NCI-H2227 (cell line): ENCODE results near the gene SPAG9.
"Not testable (repeated sequence)": the region's sequence is repeated elsewhere in the genome, so short reads cannot be mapped to it uniquely, and the experiment has no call there.

Experiments used
- DNase-seq: peaks from one replicate; lab custom pipeline; 2025; ENCODE audit not compliant: unreplicated experiment; lab: John Stamatoyannopoulos, UW

SPAG9 gene

GRCh38 chr17:51133365-51133764, 12.7 kb upstream of the SPAG9 start:
- no peak for DNase-seq

GRCh38 chr17:51132964-51133319, 12.3 kb upstream of the SPAG9 start:
- DNase-seq: no peak

DNA sequence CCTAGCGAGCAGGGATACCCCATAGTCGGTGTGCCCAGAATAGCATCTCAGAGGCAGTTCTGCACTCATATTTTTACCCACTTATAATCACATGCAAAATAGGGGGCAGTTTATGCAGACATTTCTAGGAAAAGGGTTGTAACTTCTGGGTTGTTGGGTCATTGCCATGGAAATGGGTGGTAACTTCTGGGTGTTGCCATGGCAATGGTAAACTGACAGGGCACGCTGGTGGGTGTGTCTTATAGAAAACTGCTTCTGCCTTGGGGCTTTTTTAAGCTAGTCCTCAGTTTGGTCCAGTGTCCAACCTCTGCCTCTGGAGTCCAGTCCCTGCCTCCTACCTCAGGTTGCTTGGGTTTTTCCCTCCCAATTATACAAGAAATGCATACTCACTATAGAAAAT, 7.4 kb upstream of the SPAG9 start:
- DNase-seq: no peak

GRCh38 chr17:51124640-51125503, 4.2 kb upstream of the SPAG9 start:
- no peak for DNase-seq

GRCh38 chr17:51122473-51123115, 1.9 kb upstream of the SPAG9 start:
- not testable (repeated sequence) for DNase-seq

GRCh38 chr17:51121620-51122472, 1.2 kb upstream of the SPAG9 start:
- peak; percentile 82 for DNase-seq

- DNase-seq: peak; percentile 74
These were observed 320 bp downstream of the SPAG9 start for GRCh38 chr17:51120357-51120738.

GRCh38 chr17:51119415-51120356, 982 bp downstream of the SPAG9 start:
- peak; percentile 57 for DNase-seq

GRCh38 chr17:51118330-51119195, 2.1 kb downstream of the SPAG9 start:
- DNase-seq: peak; percentile 79

DNA sequence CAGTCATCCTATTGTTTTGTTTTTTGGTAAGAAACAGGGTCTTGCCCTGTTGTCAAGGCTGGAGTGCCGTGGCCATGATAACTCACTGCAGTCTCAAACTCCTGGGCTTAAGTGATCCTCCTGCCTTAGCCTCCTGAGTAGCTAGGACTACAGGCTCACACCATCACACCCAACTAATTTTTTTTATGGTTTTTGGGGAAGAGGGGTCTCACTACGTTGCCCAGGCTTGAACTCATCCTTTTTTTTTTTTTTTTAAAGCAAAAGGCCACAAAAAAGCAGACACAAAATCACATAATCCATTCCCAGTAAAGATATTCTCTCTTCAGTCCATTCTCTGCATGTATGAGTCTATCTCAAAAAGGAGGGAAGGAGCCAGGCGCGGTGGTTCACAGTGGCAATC, 5.5 kb downstream of the SPAG9 start:
- no peak for DNase-seq

GRCh38 chr17:51112303-51113222, 8.1 kb downstream of the SPAG9 start:
- not testable (repeated sequence) for DNase-seq

DNA sequence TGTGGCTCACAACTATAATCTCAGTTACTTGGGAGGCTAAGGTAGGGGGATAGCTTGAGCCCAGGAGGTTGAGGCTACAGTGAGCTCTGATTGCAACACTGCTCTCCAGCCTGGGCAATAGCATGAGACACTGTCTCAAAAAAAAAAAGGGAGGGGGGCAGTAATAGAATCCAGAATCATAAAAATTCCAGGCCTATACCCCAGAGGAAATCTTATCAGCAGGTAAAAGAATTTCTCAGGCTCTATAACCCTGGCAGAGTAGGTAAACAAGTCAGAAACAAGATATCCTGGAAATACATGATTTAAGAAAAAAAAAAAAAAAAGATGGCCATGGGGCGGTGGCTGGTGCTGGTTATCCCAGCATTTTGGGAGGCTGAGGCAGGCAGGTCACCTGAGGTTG, 12.9 kb downstream of the SPAG9 start:
- DNase-seq: no peak

- no peak for DNase-seq
These were observed 17.2 kb downstream of the SPAG9 start for GRCh38 chr17:51103451-51103850.

DNA sequence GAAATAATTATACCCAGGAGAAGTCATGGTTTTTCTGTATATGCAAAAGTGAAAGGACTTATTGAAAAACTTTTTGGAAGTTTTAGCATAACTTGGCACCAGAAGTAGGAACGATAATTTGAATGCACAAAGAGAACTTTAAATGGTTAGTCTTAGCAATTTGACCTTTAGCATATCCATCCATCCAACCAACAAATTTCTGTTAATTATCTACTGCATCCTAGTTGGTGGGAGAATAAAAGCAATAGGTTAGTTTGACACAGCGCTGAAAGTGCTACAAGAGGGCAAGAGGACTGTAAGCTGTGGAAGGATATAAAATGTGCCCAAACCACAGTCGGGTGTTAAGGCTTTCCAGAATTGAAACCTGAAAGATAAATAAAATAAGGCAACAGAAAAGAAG, 17.6 kb downstream of the SPAG9 start:
- DNase-seq: no peak

- no peak for DNase-seq
These were observed 22.8 kb downstream of the SPAG9 start for GRCh38 chr17:51097708-51098446.

DNA sequence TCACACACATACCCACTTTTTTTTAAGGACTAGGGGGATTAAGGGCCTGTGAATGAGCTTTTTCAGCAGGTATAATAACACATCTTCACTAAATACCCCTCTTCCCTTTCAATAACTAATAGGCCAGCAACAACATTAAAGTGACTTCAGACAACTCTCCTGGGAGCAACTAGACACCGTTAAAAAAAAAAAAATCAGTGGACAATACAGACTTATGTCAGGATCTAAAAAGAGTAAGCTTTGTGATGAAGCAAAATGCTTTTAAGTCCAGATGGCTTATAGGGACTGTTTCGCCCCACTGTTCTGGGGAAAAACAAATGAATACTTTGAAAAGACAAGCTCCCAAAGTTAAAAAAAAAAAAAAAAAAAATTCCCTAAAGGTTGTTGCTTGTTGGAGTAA, 29.0 kb downstream of the SPAG9 start:
- no peak for DNase-seq

GRCh38 chr17:51088868-51089267, 31.8 kb downstream of the SPAG9 start:
- not testable (repeated sequence) for DNase-seq

- no peak for DNase-seq
These were observed 32.4 kb downstream of the SPAG9 start for GRCh38 chr17:51088287-51088686.
